A673 (cell line): ENCODE data around the gene HERPUD2. TPM values are rescaled to one million over a fixed set of nuclear protein-coding genes. Genes with fewer than 3 reads are reported as not detected.

Experiments
- BruUV-seq: library from RNA; stranded (reverse); fragments of 400-500 nt; replicated peaks from 2 replicates; lab custom pipeline; 2021; lab: Mats Ljungman, UMichigan
- CTCF ChIA-PET: fragments of 300-600 bp; sonication (Branson Sonifier 250); formaldehyde crosslinking; loops from one replicate; lab custom pipeline; 2022; ENCODE audit warnings: antibody characterized with exemption; lab: Charles Lee
- POLR2A ChIA-PET: fragments of 300-600 bp; sonication (Branson Sonifier 250); formaldehyde crosslinking; loops from one replicate; lab custom pipeline; 2022; ENCODE audit warnings: antibody characterized with exemption; ENCODE audit not compliant: low non-redundant PET; lab: Charles Lee
- DNase-seq: peaks from one replicate; pipeline ENCODE4 v3.0.0-alpha.2; 2015; ENCODE audit warnings: low spot score
- H3K27ac ChIP-seq: fragments of 200-600 bp; sonication (generic); 2 replicates; pipeline ENCODE4 v1.5.1; 2016; ENCODE audit warnings: mixed run types, low read depth, mild to moderate bottlenecking, mixed read lengths, antibody characterized with exemption, low read length; ENCODE audit not compliant: poor library complexity, severe bottlenecking
- H3K27me3 ChIP-seq: fragments of 200-600 bp; sonication (generic); replicated peaks from 2 replicates; pipeline ENCODE4 v1.6.1; 2017; ENCODE audit warnings: mixed run types, low read depth, mild to moderate bottlenecking, mixed read lengths, antibody characterized with exemption, low read length; ENCODE audit not compliant: insufficient read depth, poor library complexity
- H3K36me3 ChIP-seq: fragments of 200-600 bp; sonication (generic); 2 replicates; pipeline ENCODE4 v1.6.1; 2016; ENCODE audit warnings: mixed run types, mild to moderate bottlenecking, mixed read lengths, antibody characterized with exemption, low read length; ENCODE audit not compliant: insufficient read depth, poor library complexity, severe bottlenecking
- H3K4me1 ChIP-seq: fragments of 200-600 bp; sonication (generic); 2 replicates; pipeline ENCODE4 v1.6.1; 2017; ENCODE audit warnings: mixed run types, mild to moderate bottlenecking, mixed read lengths, antibody characterized with exemption, low read length; ENCODE audit not compliant: insufficient read depth, poor library complexity, severe bottlenecking
- H3K4me3 ChIP-seq: fragments of 200-600 bp; sonication (generic); 2 replicates; pipeline ENCODE4 v1.5.1; 2016; ENCODE audit warnings: low read depth, mixed run types, mild to moderate bottlenecking, mixed read lengths, low read length; ENCODE audit not compliant: poor library complexity, severe bottlenecking
- H3K9me3 ChIP-seq: fragments of 200-600 bp; sonication (generic); 2 replicates; pipeline ENCODE4 v1.6.1; 2016; ENCODE audit warnings: mixed run types, low read depth, mild to moderate bottlenecking, mixed read lengths, antibody characterized with exemption, low read length; ENCODE audit not compliant: poor library complexity, severe bottlenecking
- CTCF ChIP-seq: fragments of 300-800, 200-600 bp; sonication (generic); conservative IDR thresholded peaks from 2 replicates; pipeline ENCODE4 v1.5.1; 2017; ENCODE audit warnings: low read depth, mild to moderate bottlenecking, antibody characterized with exemption, low read length, moderate library complexity, mixed read lengths
- EZH2 ChIP-seq: fragments of 200-600 bp; sonication (generic); IDR thresholded peaks from 2 replicates; pipeline ENCODE4 v1.6.1; 2017; ENCODE audit warnings: borderline replicate concordance, low read depth, mild to moderate bottlenecking, mixed read lengths, antibody characterized with exemption, low read length; ENCODE audit not compliant: poor library complexity, severe bottlenecking
- intact Hi-C: fragments of 100-400 bp; cut with micrococcal nuclease; formaldehyde crosslinking; loops from one replicate; pipeline ENCODE4 v1.10.0; 2022; ENCODE audit not compliant: unreplicated experiment
- total RNA-seq: library from RNA; stranded (reverse); gene quantifications from 2 replicates; pipeline ENCODE4 v1.2.3, GENCODE V29; 2021

The HERPUD2 gene
- total RNA-seq, 1 experiment from 2014 or later, result 23.3 TPM

- H3K27ac ChIP-seq, result no peak overlapping the region
- ChIA-PET CTCF (no interaction called here), POLR2A (no interaction called here)
- intact Hi-C loops, result no loop called here
- DNase-seq, result no peak
- peaks cover 5% of the 10 kb centered on the region for H3K9me3 ChIP-seq
- TF ChIP-seq EZH2, result no peak
- no peak for TF ChIP-seq CTCF
- BruUV-seq, result no TSS peak
- H3K36me3 ChIP-seq, result no peaks in the 10 kb centered on the region
- peaks cover 17% of the 10 kb centered on the region for H3K4me1 ChIP-seq
- no peak overlapping the region for H3K4me3 ChIP-seq
- H3K27me3 ChIP-seq, result no peaks in the 10 kb centered on the region
Observed at GRCh38 chr7:35681231-35682029, 13.5 kb downstream of the HERPUD2 start.

GRCh38 chr7:35680403-35681013, 14.4 kb downstream of the HERPUD2 start:
- H3K4me3 ChIP-seq, result no peak overlapping the region
- H3K27ac ChIP-seq, result no peak overlapping the region
- CTCF ChIA-PET, result no interaction called here
- H3K27me3 ChIP-seq, result no peaks in the 10 kb centered on the region
- no peak for DNase-seq
- TF ChIP-seq CTCF, result no peak
- TF ChIP-seq EZH2, result no peak
- POLR2A ChIA-PET, result no interaction called here
- BruUV-seq, result no TSS peak
- H3K36me3 ChIP-seq, result no peaks in the 10 kb centered on the region
- peaks cover 5% of the 10 kb centered on the region for H3K9me3 ChIP-seq
- peaks cover 17% of the 10 kb centered on the region for H3K4me1 ChIP-seq
- intact Hi-C loops, result no loop called here

DNA sequence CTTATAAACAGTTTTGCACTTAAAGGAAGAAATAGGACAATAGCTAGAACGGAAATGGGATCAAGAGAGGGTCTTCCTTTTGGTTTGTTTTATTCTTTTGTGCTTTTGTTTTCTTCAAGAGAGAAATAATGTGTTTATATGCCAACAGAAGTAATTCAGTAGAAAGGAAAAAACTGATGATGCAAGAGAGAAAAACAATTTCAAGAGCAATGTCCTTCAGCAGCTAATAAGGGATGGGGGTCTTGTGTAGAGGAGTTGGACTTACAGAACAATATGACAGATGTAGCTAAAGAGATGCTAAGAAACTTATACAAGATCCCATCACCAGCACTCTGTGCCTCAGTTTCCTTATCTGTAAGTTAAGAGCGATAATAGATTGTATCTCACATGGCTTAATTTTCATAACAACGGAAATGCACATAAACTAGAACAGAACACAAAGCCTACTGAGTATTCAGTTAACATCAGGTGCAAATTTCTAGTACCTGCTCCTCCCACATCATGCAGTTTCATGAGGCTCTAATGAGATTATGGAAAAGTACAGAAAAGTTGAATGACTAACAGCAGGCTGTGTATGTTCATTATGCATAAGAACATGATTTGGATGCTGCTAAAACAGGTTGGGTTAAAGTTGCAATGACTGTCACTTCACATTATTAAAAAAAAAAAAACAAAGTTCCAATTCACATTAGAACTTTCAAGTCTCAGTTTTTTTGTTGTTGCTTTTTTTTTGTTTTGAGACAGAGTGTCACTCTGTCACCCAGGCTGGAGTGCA, 17.2 kb downstream of the HERPUD2 start:
- BruUV-seq, result no TSS peak
- Histone ChIP-seq H3K4me1 (peaks cover 17% of the 10 kb centered on the region), H3K27ac (no peak overlapping the region), H3K9me3 (no peaks in the 10 kb centered on the region), H3K4me3 (no peak overlapping the region), H3K36me3 (no peaks in the 10 kb centered on the region), H3K27me3 (no peaks in the 10 kb centered on the region)
- TF ChIP-seq EZH2 (no peak), CTCF (no peak)
- no peak for DNase-seq
- CTCF ChIA-PET, result no interaction called here
- POLR2A ChIA-PET, result no interaction called here
- intact Hi-C loops, result no loop called here
